CD4-positive, alpha-beta T cell treated with Interleukin-17A for 1 hour (primary cell): ENCODE results near the gene CREBZF.
"Not testable (repeated sequence)": the region's sequence is repeated elsewhere in the genome, so short reads cannot be mapped to it uniquely, and the experiment has no call there.

ENCODE experiments used
- DNase-seq: peaks from one replicate; pipeline ENCODE4 v3.0.0-alpha.2; 2020

The CREBZF gene

GRCh38 chr11:85664615-85665481 lies at the start of gene CREBZF:
Gene CREBZF, minus strand, starts transcription at chr11:85665129. Its CDS starts 254 bp downstream, at chr11:85664875.
- peak; percentile 95 for DNase-seq

- no peak for DNase-seq
Observed at GRCh38 chr11:85712953-85713352, 48.0 kb upstream of the CREBZF start.

- DNase-seq: no peak
Observed at GRCh38 chr11:85710917-85711316, 46.0 kb upstream of the CREBZF start.

- no peak for DNase-seq
Observed at GRCh38 chr11:85709941-85710702, 45.2 kb upstream of the CREBZF start.

- DNase-seq: no peak
Observed at GRCh38 chr11:85705800-85706199, 40.9 kb upstream of the CREBZF start.

- no peak for DNase-seq
Observed at GRCh38 chr11:85704967-85705366, 40.0 kb upstream of the CREBZF start.

GRCh38 chr11:85699957-85700741 lies 35.2 kb upstream of the CREBZF start:
- peak; percentile 45 for DNase-seq

- DNase-seq: no peak
Observed at GRCh38 chr11:85698195-85698594, 33.3 kb upstream of the CREBZF start.

- no peak for DNase-seq
Observed at GRCh38 chr11:85697747-85698146, 32.8 kb upstream of the CREBZF start.

- no peak for DNase-seq
Observed at GRCh38 chr11:85695546-85695945, 30.6 kb upstream of the CREBZF start.

- peak; percentile 66 for DNase-seq
Observed at GRCh38 chr11:85694385-85694980, 29.6 kb upstream of the CREBZF start.

- no peak for DNase-seq
Observed at GRCh38 chr11:85685820-85686459, 21.0 kb upstream of the CREBZF start, which contains the start of gene CCDC89. Gene CCDC89, minus strand, starts transcription at chr11:85686195. Its CDS starts 65 bp downstream, at chr11:85686130.

- DNase-seq: no peak
Observed at GRCh38 chr11:85685125-85685819, 20.3 kb upstream of the CREBZF start.

- peak; percentile 60 for DNase-seq
Observed at GRCh38 chr11:85682330-85683305, 17.7 kb upstream of the CREBZF start.

GRCh38 chr11:85680897-85681296 lies 16.0 kb upstream of the CREBZF start:
- no peak for DNase-seq

- DNase-seq: no peak
Observed at GRCh38 chr11:85679576-85679975, 14.6 kb upstream of the CREBZF start.

GRCh38 chr11:85673393-85673792 lies 8.5 kb upstream of the CREBZF start:
- no peak for DNase-seq

- no peak for DNase-seq
Observed at GRCh38 chr11:85672105-85672902, 7.4 kb upstream of the CREBZF start.

- DNase-seq: not testable (repeated sequence)
Observed at GRCh38 chr11:85670949-85671663, 6.2 kb upstream of the CREBZF start.
